Inflammatory macrophage treated with lipopolysaccharide for 4 hours (primary cell): ENCODE results near the gene ARL8B.

Experiments used
- DNase-seq: peaks from one replicate; pipeline ENCODE4 v3.0.0-alpha.2; 2020

Gene ARL8B

GRCh38 chr3:5187920-5188418 is 65.9 kb downstream of the ARL8B start:
- peak; percentile 69 for DNase-seq

GRCh38 chr3:5188419-5189221 is 66.5 kb downstream of the ARL8B start:
- DNase-seq, result peak; percentile 64

DNA sequence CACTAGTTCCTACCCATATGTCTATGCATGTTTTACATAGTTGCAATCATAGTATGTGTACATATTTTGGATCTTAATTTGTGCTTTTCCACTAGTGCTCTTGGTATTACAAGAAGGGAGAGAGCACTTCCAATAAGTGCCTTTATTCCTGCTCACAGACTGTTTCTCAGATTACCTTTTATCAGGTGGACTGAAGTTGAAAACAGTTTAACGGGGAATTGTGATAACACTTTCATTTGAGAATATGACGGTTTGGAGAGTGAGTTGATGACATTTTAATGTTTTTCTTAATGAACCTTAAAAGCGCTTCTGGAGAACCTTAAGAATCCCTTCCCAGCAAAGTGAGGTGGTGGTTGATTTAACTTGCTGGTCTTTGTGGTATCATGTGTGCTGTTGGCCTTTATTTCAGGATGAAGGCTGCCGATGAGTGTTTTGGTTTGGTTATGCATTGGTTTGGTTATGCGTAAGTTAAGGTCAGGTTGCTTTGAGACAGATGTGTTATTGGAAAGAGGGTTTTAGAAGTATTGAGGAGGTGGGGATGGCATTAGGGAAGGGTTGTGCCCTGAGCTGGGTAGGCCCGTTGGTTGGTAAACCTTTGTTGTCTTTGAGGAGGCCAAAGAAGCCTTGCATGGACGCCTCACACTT is 68.2 kb downstream of the ARL8B start:
- no peak for DNase-seq

GRCh38 chr3:5191555-5192304 is 69.6 kb downstream of the ARL8B start:
- DNase-seq, result no peak

- peak; percentile 73 for DNase-seq
Measured at GRCh38 chr3:5192571-5193365, 70.7 kb downstream of the ARL8B start.

GRCh38 chr3:5194341-5194740 is 72.2 kb downstream of the ARL8B start:
- no peak for DNase-seq

DNA sequence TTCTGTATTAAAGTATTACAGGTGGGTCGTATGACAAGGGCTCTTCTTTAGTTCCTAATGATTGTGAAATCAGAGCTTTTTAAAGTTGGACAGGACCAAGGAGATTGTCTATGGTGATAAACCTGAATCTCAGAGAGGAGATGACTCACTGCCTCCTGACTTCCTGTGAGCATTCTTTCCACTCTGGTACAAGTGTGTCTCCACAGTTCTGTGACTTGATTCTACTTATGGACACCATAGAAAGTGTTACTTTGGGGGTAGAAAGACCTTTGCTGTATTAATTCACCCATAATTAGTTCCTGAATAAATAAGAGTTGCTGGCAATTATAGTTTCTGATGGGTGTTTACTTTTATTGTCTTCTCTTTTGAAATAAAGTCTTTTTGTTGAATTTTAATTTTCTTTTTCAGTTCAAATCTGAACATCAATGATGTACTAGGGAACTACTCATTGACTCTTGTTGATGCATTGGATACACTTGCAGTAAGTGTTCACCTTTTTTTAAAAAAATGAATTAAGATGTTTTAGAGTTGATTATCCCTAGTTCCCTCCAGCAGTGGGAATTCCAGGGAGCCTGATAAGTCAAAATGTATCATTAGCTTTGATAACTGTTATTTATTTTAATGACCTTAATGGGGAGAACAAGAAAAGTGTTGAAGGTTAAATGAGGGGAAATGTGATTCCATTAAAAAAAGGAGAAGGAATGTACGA is 72.9 kb downstream of the ARL8B start:
- DNase-seq, result peak; percentile 82

DNA sequence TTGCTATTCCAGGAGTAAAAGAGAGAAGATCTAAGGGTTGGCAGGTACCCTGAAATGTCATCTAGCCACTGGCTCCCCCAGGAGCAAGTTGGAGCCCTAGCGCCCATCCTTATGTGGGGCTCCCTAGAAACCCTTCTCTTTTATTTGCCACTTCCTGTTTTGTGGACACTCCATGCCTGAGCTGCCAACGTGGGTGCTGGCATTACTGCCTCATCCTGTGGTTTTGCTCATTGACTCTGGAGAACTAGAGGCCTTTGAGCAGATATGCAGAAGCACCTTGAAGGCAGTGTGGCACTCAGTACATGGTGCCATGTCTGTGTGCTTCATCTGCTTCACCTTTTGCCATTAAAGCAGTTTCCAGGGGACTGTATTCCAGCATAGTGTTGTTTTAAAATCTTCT is 73.5 kb downstream of the ARL8B start:
- DNase-seq, result peak; percentile 91

DNA sequence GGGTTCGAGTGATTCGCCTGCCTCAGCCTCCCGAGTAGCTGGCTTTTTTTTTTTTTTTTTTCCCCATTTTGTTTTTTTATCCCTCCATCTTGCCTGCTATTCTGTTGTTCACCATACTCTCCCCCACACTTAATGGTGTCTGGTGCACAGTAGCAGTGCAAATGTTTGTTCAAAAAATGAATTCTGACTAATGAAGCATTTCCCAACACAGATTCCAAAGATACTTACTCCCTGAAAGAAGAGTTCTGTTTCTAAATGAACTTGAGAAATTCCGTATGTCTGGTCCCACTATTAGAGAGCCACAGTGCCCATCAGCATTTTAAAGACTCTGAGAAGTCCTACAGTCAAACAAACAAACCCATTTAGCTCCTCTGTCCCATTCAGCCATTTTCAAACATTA is 74.9 kb downstream of the ARL8B start:
- peak; percentile 33 for DNase-seq

- DNase-seq, result peak; percentile 93
Measured at GRCh38 chr3:5197470-5198312, 75.6 kb downstream of the ARL8B start.

- DNase-seq, result no peak
Measured at GRCh38 chr3:5198313-5198677, 76.2 kb downstream of the ARL8B start.

DNA sequence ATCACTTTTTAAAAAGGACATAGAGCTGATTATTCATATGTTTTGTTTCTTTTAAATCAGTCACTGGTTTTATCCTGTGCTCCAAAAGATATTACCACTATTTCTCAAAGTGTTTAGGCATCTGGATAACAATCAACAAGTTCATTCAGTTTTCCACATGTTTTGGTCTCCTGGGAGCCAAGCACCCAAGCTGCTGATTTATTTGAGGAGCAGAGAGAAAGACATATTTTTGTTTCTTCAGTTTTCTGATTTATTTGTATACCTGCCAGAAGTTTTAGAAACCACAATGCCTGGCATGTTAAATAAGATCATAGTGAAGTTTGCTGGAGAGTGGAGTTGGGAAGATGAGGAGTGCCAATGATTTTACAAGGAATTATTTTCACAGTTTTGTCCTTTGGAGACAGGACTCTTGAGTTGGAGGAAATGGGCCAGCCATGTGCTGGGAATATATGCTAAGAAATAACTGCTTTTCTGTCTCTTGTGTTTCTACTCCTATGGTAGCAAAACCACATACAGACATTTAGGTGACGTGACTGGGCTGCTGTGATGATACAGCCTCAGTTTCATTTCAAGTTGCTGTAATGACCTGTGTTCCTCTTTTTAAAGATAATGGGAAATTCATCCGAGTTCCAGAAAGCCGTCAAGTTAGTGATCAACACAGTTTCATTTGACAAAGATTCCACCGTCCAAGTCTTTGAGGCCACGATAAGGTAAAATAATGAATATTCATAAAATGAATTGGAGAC is 77.1 kb downstream of the ARL8B start:
- peak; percentile 95 for DNase-seq

GRCh38 chr3:5201536-5201935 is 79.4 kb downstream of the ARL8B start:
- DNase-seq, result no peak

DNA sequence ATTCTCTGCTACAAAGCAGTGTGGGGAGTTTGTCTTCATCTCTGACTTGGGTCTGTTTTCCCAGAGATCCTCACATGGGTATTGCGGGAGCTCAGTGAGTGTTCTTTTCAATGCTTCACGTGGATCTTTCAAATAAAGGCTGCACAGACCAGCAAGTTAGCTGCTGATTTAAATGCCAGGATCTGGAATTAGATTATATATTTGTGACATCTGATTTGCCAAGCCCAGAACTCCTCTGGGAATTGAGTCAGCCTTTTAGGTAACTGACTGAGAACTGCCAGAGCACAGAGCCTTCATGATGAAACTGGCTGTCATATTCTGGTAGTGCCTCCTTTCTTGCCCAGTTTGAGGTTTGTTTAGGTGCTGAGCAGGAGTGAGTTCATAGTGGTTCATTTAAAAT is 80.1 kb downstream of the ARL8B start:
- no peak for DNase-seq

DNA sequence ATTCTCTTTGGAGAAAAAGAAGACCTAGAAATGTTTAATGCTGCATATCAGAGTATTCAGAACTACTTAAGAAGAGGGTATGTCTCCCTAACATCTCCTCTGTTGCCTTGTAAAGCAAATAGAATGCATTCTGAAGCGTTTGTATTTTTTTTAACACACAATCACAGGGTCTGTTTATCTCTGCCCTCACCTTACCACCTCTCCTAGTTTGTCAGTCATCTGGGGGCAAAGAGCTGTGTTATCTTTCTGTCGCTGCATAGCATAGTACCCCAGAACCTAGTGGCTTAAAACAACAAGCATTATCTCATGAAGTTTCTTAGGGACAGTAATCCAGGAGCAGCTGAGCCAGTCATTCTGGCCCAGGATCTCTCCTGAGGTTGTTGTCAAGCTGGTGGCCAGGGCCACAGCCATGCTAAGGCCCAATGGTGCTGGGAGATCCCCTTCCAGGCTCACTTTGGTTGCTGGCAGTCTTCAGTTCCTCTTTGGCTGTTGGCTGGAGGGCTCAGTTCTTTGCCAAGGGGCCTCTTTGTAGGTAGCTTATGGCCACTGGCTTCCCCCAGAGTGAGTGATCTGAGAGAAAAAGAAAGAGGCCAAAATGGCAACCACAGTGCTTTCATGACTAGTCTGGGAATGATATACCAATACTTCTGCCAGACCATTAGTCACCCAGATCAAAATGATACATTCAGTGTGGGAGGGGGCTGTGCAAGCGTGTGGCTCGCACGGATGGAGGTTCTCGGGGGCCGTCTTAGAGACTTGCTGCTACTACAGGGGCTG is 83.3 kb downstream of the ARL8B start:
- peak; percentile 38 for DNase-seq

- no peak for DNase-seq
Measured at GRCh38 chr3:5210926-5211325, 88.8 kb downstream of the ARL8B start.

GRCh38 chr3:5212628-5213573 is 90.8 kb downstream of the ARL8B start:
- no peak for DNase-seq

GRCh38 chr3:5213574-5213966 is 91.5 kb downstream of the ARL8B start:
- no peak for DNase-seq
